Measurements from ENCODE around the gene NXPH1.

- TF ChIP-seq POLR2A (IDR thresholded peaks at IDR 0.05): no peak
- TF ChIP-seq, protein P1, sequence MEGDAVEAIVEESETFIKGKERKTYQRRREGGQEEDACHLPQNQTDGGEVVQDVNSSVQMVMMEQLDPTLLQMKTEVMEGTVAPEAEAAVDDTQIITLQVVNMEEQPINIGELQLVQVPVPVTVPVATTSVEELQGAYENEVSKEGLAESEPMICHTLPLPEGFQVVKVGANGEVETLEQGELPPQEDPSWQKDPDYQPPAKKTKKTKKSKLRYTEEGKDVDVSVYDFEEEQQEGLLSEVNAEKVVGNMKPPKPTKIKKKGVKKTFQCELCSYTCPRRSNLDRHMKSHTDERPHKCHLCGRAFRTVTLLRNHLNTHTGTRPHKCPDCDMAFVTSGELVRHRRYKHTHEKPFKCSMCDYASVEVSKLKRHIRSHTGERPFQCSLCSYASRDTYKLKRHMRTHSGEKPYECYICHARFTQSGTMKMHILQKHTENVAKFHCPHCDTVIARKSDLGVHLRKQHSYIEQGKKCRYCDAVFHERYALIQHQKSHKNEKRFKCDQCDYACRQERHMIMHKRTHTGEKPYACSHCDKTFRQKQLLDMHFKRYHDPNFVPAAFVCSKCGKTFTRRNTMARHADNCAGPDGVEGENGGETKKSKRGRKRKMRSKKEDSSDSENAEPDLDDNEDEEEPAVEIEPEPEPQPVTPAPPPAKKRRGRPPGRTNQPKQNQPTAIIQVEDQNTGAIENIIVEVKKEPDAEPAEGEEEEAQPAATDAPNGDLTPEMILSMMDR (IDR thresholded peaks at IDR 0.05): no peak
Measured at GRCh38 chr7:8437606-8438005, 4.2 kb downstream of the NXPH1 start.

Data from lower leg skin (tissue), 3 donors.